SK-N-SH treated with all-trans-retinoic acid at 6 μM for 48 hours (cell line): ENCODE data around the gene MGST3.

ENCODE experiments used
- CREB5 ChIP-seq: fragments of 250-450 bp; sonication (Bioruptor Pico); IDR thresholded peaks from 2 replicates; pipeline ENCODE4 v1.5.1; 2020; ENCODE audit warnings: low read depth, mild to moderate bottlenecking, moderate library complexity
- GLIS3 ChIP-seq: fragments of 250-450 bp; sonication (Bioruptor Pico); IDR thresholded peaks from 2 replicates; pipeline ENCODE4 v1.5.0; 2020; ENCODE audit warnings: mild to moderate bottlenecking, moderate library complexity
- PPARA ChIP-seq: fragments of 250-450 bp; sonication (Bioruptor Pico); IDR thresholded peaks from 2 replicates; pipeline ENCODE4 v1.5.0; 2020; ENCODE audit warnings: mild to moderate bottlenecking, borderline replicate concordance
- TSHZ2 ChIP-seq: fragments of 250-450 bp; sonication (Bioruptor Pico); IDR thresholded peaks from 2 replicates; pipeline ENCODE4 v1.5.0; 2020; ENCODE audit warnings: mild to moderate bottlenecking, moderate library complexity
- ZC3H10 ChIP-seq: fragments of 250-450 bp; sonication (Bioruptor Pico); IDR thresholded peaks from 2 replicates; pipeline ENCODE4 v1.5.1; 2021; ENCODE audit warnings: mild to moderate bottlenecking, moderate library complexity
- ZFP3 ChIP-seq: fragments of 250-450 bp; sonication (Bioruptor Pico); IDR thresholded peaks from 2 replicates; pipeline ENCODE4 v1.5.0; 2020; ENCODE audit warnings: mild to moderate bottlenecking, moderate library complexity
- ZNF565 ChIP-seq: fragments of 450-650 bp; formaldehyde crosslinking; conservative IDR thresholded peaks from 2 replicates; pipeline ENCODE4 v1.5.0; 2020; ENCODE audit warnings: low read depth, mild to moderate bottlenecking, moderate library complexity
- TF ChIP-seq, protein P1 (sequence below): fragments of 250-450 bp; sonication (Bioruptor Pico); IDR thresholded peaks from 2 replicates; pipeline ENCODE4 v1.8.0; 2020; ENCODE audit warnings: mild to moderate bottlenecking, moderate library complexity, borderline replicate concordance

- TF ChIP-seq PPARA (CRISPR knock-in tag) = no peak
- TF ChIP-seq CREB5 (CRISPR knock-in tag) = no peak
- TF ChIP-seq GLIS3 (CRISPR knock-in tag) = no peak
- no peak for TF ChIP-seq ZC3H10
- TF ChIP-seq ZFP3 (CRISPR knock-in tag) = no peak
- no peak for TF ChIP-seq ZNF565
- TF ChIP-seq, protein P1, sequence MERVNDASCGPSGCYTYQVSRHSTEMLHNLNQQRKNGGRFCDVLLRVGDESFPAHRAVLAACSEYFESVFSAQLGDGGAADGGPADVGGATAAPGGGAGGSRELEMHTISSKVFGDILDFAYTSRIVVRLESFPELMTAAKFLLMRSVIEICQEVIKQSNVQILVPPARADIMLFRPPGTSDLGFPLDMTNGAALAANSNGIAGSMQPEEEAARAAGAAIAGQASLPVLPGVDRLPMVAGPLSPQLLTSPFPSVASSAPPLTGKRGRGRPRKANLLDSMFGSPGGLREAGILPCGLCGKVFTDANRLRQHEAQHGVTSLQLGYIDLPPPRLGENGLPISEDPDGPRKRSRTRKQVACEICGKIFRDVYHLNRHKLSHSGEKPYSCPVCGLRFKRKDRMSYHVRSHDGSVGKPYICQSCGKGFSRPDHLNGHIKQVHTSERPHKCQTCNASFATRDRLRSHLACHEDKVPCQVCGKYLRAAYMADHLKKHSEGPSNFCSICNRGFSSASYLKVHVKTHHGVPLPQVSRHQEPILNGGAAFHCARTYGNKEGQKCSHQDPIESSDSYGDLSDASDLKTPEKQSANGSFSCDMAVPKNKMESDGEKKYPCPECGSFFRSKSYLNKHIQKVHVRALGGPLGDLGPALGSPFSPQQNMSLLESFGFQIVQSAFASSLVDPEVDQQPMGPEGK (CRISPR knock-in tag) = no peak
- no peak for TF ChIP-seq TSHZ2 (CRISPR knock-in tag)
Observed at GRCh38 chr1:165634154-165634921, 3.3 kb downstream of the MGST3 start.
